OCI-M2 (cell line): Measurements from ENCODE around the gene LPAR2.
"Not testable (repeated sequence)": the region's sequence is repeated elsewhere in the genome, so short reads cannot be mapped to it uniquely, and the experiment has no call there.

ENCODE experiments used
- DNase-seq: peaks from one replicate; lab custom pipeline; 2025; ENCODE audit not compliant: unreplicated experiment; lab: John Stamatoyannopoulos, UW

Gene LPAR2

DNA sequence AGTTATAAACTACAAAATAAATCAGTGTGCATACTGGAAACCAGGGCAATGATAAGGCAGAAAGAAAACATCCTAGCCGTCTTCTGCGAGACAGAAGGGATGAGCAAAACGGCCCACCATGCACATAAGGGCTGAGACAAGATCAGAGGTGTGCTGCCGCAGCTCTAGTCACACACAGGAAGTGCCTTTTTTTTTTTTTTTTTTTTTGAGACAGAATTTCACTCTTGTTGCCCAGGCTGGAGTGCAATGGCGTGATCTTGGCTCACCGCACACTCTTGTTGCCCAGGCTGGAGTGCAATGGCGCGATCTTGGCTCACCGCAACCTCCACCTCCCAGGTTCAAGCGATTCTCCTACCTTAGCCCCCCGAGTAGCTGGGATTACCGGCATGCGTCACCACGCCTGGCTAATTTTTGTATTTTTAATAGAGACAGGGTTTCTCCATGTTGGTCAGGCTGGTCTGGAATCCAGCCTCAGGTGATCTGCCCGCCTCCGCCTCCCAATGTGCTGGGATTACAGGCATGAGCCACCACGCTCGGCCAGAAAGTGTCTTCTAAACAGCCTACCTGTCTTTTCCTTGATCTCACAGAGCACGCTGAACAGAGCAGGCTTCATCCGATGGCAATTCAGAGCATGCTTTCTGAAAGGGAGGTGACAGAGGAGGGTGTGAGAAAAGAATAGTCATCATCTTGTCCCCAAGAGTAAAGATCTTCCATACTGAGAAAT is 29.1 kb downstream of the LPAR2 start:
- not testable (repeated sequence) for DNase-seq

GRCh38 chr19:19597809-19598306 is 30.2 kb downstream of the LPAR2 start:
- DNase-seq = no peak

DNA sequence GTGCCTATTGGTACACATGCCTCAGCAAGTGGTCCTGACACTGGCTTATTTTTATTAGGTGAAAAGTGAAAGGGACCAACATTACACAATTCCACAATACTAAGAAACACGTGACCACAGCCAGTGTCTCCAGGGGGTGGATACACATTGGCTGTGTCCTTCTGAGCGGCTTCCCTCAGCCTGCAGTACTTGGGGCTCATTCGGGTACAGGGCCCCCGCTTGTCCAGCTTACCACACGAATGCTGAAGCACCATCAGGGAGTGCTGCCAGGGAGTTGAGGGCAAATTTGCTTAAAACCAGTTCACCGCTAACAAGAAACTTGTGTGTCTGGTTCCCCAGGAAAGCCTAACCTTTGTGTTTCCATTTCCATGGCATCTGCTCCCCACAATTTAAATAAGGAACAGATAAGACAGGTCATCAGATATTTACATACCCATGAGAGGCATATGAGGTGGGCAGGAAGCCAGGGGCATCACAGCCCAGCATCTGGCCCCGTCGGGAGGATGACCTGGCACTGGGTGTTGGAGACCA is 32.8 kb downstream of the LPAR2 start:
- no peak for DNase-seq

DNA sequence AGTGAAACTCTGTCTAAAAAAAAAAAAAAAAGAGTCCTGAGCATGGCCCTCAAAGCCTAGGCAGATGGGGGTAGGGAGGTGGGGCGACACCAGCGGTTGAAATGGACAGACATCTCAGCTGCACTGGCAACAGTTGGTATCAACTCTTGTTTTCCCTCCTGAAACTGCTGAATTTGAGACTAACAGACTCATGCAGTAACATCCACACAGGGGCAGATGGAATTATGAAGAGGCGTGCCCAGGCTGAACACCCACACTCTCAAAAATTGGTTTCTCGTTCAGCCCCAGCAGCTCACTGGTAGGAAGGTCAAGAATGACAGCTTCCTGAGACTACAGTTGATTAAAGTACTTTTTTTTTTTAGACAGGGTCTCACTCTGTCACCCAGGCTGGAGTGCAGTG is 33.6 kb downstream of the LPAR2 start:
- no peak for DNase-seq

DNA sequence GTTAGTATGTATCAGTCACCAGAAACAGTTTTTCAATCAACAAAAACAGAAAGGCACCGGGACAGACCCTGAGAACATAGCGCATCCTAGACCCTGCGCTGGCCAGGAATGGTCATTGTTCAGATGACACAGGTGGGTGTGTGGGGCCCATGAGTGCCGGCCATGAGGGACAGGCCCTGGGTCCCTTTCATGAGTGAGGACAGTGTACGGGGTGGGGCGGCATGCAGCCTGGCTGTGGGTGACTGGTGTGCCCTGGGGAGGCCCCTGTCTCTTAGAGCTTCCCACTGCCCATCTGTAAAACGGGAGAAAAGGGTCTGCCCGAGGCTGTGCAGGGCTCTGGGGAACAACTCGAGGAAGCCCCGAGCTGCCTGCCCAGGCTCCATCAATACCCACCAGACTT is 35.3 kb downstream of the LPAR2 start:
- no peak for DNase-seq

DNA sequence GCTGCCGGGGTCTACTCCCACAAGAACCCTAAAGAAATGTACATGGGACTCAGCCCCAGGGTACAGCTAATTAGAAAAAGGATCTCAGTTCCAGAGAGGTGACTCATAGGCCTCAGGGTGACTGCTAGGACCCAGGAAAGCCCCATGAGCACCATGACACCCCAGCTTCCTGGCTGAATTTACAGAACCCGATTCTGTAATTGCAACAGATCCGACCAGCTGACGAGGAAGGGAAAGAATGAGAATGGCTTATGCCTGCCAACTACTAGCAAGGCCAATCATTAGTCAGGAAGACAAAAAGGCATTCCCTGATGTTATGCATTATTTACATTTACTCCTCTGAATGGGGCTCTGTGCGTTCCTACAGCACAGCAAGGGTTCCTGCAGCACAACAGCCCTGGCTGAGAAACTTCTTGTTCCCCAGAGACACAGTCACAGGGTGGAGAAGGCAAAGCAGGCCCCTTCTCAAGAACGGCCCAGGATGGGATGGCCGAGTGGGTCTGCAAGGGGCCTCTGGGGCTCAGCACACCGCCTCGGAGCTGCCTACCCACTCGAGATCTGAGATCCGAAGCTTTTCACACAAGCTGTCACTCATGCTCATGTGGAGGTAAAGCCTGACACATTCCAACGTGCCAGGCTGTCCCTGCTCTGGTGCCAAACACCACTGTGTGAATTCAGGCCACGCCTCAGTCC is 36.7 kb downstream of the LPAR2 start:
- DNase-seq = no peak

- no peak for DNase-seq
Measured at GRCh38 chr19:19588546-19588945, 39.5 kb downstream of the LPAR2 start.

GRCh38 chr19:19587771-19588170 is 40.2 kb downstream of the LPAR2 start:
- no peak for DNase-seq

GRCh38 chr19:19584356-19584755 is 43.7 kb downstream of the LPAR2 start:
- no peak for DNase-seq

DNA sequence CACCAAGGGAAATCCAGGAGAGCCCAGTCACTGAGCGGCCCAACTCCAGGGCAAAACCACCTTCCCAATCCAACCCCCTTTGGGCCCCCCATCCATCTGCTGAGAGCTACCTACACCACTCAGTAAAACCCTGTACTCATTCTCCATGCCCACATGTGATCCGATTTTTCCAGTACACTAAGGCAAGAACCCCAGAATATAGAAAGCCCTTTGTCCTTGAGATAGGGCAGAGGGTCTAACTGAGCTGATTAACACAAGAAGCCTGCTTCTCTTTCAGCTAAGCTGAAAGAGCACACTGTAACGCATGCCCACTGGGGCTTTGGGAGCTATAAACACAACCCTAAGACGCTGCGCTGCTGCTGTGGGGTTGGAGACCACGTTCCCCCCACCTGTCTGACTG is 45.5 kb downstream of the LPAR2 start:
- DNase-seq = no peak

- no peak for DNase-seq
Measured at GRCh38 chr19:19581391-19581790, 46.6 kb downstream of the LPAR2 start.

GRCh38 chr19:19580418-19580817 is 47.6 kb downstream of the LPAR2 start:
- no peak for DNase-seq

GRCh38 chr19:19579533-19580361 is 48.3 kb downstream of the LPAR2 start:
- no peak for DNase-seq

- no peak for DNase-seq
Measured at GRCh38 chr19:19578252-19578651, 49.8 kb downstream of the LPAR2 start.

DNA sequence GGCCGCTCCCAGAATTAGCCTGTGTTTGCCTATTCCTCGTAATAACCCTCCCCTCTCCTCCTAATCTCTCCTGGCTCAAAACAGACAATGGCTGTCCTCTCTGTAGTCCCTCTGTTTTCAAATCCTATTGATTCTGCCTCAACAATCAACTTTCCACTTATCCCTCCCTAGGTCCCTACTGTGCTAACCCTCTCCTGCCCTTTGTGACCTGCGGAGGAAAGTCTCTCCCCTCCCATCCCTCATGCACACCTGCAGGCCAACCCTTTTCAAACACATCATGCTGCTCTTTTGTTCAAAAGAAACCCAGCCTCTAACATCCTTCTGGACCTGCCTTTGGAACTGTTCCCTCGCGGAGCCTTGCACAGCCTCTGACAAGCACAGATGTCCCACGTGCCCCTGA is 52.6 kb downstream of the LPAR2 start:
- DNase-seq = no peak
